Epithelial cell of umbilical artery (primary cell): ENCODE results near the gene PPIH. TPM values are rescaled to one million over a fixed set of nuclear protein-coding genes. Genes with fewer than 3 reads are reported as not detected.

Experiments used
- total RNA-seq: library from RNA; depleted of rRNA; stranded (reverse); fragments of >200 nt; gene quantifications from 2 replicates; pipeline ENCODE4 v1.2.3, GENCODE V29; 2014

Gene PPIH
- total RNA-seq = 46.7 and 47.4 TPM in 2 replicates

GRCh38 chr1:42657981-42658876, at the start of gene PPIH:
Gene PPIH, plus strand, starts transcription at chr1:42658423. Its CDS starts 24 bp downstream, at chr1:42658447.

GRCh38 chr1:42681741-42682483, 23.7 kb downstream of the PPIH start, which contains the start of gene YBX1:
Gene YBX1, plus strand, starts transcription at chr1:42682418. Its CDS starts 148 bp downstream, at chr1:42682566.

Other genes starting within 250 kb of the PPIH start
- 0.32 and 0.61 TPM in 2 replicates for gene ZMYND12, start 202.4 kb upstream of the PPIH start, total RNA-seq
- gene PPCS, start 201.9 kb upstream of the PPIH start, total RNA-seq = 28.7 and 40.3 TPM in 2 replicates
- 0.32 and 0.46 TPM in 2 replicates for gene CCDC30, start 195.1 kb upstream of the PPIH start, total RNA-seq
- 655 and 735 TPM in 2 replicates for gene YBX1, start 24.0 kb downstream of the PPIH start, total RNA-seq
- not detected in 2 replicates for gene CLDN19, start 81.8 kb downstream of the PPIH start, total RNA-seq
- 90.7 and 188 TPM in 2 replicates for gene P3H1, start 108.6 kb downstream of the PPIH start, total RNA-seq
- gene C1orf50, start 108.8 kb downstream of the PPIH start, total RNA-seq = 4.2 and 4.3 TPM in 2 replicates
- gene TMEM269, start 126.6 kb downstream of the PPIH start, total RNA-seq = not detected in 2 replicates
- gene ERMAP, start 158.7 kb downstream of the PPIH start, total RNA-seq = 3.9 and 5.0 TPM in 2 replicates
- gene SVBP, start 159.0 kb downstream of the PPIH start, total RNA-seq = 9.7 and 17.2 TPM in 2 replicates
- gene ZNF691, start 188.2 kb downstream of the PPIH start, total RNA-seq = 4.9 and 11.7 TPM in 2 replicates